ENCODE results near the gene FIGLA. TPM values are rescaled to one million over a fixed set of nuclear protein-coding genes. Genes with fewer than 3 reads are reported as not detected.

The FIGLA gene
- total and polyA plus RNA-seq, 8 donors, result not detected

GRCh38 chr2:70765507-70765906 lies 24.9 kb downstream of the FIGLA start:
- Histone ChIP-seq H3K9me3 (no peaks in the 10 kb centered on the region), H3K36me3 (no peaks in the 10 kb centered on the region), H3K4me3 (no peak overlapping the region), H3K27me3 (peaks cover 31 to 84% of the 10 kb centered on the region in 2 donors), H3K27ac (no peak overlapping the region), H3K4me1 (peaks cover 6 to 18% of the 10 kb centered on the region in 2 donors)
- intact Hi-C loops (cut with DNase I), result no loop called here
- DNase-seq, result no peak
- ATAC-seq, result no peak
- no peak for TF ChIP-seq CTCF (IDR thresholded peaks at IDR 0.05)

DNA sequence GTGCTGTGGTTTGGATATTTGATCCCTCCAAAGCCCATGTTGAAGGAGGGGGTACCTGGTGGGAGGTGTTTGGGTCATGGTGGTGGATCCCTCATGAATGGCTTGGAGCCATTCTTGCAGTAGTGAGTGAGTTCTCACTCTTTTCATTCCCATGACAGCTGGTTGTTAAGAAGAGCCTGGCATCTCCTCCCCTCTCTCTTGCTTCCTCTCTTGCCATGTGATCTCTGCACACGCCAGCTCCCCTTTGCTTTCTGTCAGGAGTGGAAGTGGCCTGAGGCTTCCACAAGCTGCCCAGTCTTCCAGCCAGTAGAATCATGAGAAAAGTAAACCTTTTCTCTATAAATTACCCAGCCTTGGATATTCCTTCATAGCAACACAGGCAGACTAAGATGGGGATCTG lies 31.0 kb downstream of the FIGLA start:
- no peak for TF ChIP-seq CTCF (IDR thresholded peaks at IDR 0.05)
- ATAC-seq (no peak), DNase-seq (no peak)
- Histone ChIP-seq H3K27ac (no peak overlapping the region), H3K36me3 (no peaks in the 10 kb centered on the region), H3K4me3 (no peak overlapping the region), H3K4me1 (no peaks in the 10 kb centered on the region), H3K27me3 (peaks cover 0 to 68% of the 10 kb centered on the region in 2 donors), H3K9me3 (no peaks in the 10 kb centered on the region)
- intact Hi-C loops (cut with DNase I), result no loop called here

GRCh38 chr2:70757966-70758365 lies 32.5 kb downstream of the FIGLA start:
- Histone ChIP-seq H3K4me1 (no peaks in the 10 kb centered on the region), H3K27me3 (peaks cover 0 to 68% of the 10 kb centered on the region in 2 donors), H3K4me3 (no peak overlapping the region), H3K36me3 (no peaks in the 10 kb centered on the region), H3K9me3 (no peaks in the 10 kb centered on the region), H3K27ac (no peak overlapping the region)
- TF ChIP-seq CTCF (IDR thresholded peaks at IDR 0.05), result no peak
- DNase-seq (no peak), ATAC-seq (no peak)
- intact Hi-C loops (cut with DNase I), result no loop called here

GRCh38 chr2:70757360-70757759 lies 33.1 kb downstream of the FIGLA start:
- no peak overlapping the region for H3K4me3 ChIP-seq
- peaks cover 0 to 62% of the 10 kb centered on the region in 2 donors for H3K27me3 ChIP-seq
- H3K27ac ChIP-seq, result no peak overlapping the region
- DNase-seq, result no peak
- intact Hi-C loops (cut with DNase I), result no loop called here
- no peak for TF ChIP-seq CTCF (IDR thresholded peaks at IDR 0.05)
- H3K9me3 ChIP-seq, result no peaks in the 10 kb centered on the region
- ATAC-seq, result no peak
- no peaks in the 10 kb centered on the region for H3K36me3 ChIP-seq
- H3K4me1 ChIP-seq, result no peaks in the 10 kb centered on the region

- H3K9me3 ChIP-seq, result no peaks in the 10 kb centered on the region
- no peaks in the 10 kb centered on the region for H3K36me3 ChIP-seq
- H3K27ac ChIP-seq, result no peak overlapping the region
- TF ChIP-seq CTCF (IDR thresholded peaks at IDR 0.05), result no peak
- ATAC-seq (no peak), DNase-seq (no peak)
- intact Hi-C loops (cut with DNase I), result no loop called here
- H3K4me3 ChIP-seq, result no peak overlapping the region
- peaks cover 0 to 62% of the 10 kb centered on the region in 2 donors for H3K27me3 ChIP-seq
- no peaks in the 10 kb centered on the region for H3K4me1 ChIP-seq
Observed at GRCh38 chr2:70756128-70756527, 34.3 kb downstream of the FIGLA start.
